ENCODE data around the gene CXCL8.

CXCL8 gene

DNA sequence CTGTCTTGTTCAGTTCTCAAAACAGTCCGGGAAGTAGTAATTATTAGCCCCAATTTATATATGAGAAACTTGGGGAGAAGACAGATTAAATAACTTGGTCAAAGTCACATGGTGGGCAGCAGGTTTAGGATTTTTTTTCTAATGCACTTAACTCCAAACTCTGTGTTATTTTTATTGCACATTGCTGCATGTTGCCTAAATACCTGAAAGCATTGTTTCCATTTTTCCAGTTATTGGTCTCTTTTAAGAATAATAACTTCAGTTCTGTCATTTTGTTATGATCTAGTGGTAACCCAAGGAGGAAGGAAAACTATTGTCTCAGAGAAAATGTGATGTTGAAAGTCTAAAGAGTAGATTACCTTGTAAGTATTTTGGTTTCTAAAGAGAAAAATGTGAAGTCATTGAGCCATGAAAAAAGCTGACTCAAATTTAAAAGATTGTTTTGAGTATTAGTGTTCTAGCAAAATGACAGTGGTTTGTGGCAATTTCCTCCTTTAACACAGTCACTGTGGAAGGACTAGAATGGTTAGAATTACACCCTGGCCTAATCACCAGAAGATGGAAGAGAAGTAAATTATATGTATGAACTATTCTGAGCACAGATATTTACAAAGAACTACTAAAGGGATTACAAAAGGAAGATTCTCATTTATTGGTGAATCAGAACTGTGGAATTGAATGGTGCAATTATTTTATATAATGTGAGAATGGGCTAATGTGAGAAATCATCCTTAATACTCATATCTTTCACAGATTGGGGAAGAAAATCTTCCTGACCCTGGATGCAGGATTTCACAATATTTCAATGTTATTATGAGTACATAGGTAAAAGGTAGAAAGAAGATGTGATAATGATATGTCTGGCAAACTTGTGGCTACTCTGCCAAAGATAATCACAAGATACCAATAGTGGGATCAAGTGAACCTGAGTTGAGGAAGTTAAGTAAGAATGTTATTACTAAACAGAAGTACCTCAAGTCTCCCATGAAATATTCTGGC, 21.7 kb upstream of the CXCL8 start:
- no peak for DNase-seq (ENCODE audit: low read depth)

DNA sequence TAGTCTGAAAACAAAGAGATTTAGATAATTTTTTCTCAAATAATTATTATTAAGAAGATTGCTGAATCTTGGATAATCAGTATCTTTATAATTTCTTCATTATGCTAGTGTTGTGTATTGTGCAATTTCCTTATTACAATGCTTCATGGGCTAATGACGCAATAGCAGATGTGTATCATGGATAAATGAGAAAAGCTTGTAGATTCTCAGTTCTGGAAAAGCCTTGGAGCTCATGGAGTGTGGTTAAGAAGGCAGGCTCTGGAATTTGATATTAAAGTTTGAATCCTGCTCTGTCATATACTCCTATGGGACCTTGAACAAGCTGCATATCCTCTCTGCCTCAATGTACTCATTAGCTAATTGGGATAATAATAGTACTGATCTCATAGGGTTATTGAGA, 18.9 kb upstream of the CXCL8 start:
- DNase-seq (ENCODE audit: low read depth), result no peak

DNA sequence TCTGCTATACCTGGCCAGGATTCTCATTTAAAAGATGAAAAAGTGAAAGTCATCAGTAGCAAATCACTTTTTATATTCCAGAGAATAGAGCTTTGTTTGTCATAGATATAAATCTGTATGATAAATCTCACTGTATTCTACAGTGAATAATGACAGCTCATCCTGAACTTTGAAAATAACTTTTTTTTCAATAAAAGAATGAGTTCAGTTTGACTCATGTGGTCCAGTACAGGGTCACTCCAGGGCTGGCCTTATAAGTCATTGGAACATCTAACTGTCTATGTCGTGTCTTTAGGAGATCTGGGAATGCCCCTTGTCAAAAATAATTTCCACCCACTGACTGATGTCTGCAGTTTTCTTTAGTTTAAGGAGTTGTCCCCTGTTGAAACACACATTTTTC, 18.5 kb upstream of the CXCL8 start:
- no peak for DNase-seq (ENCODE audit: low read depth)

DNA sequence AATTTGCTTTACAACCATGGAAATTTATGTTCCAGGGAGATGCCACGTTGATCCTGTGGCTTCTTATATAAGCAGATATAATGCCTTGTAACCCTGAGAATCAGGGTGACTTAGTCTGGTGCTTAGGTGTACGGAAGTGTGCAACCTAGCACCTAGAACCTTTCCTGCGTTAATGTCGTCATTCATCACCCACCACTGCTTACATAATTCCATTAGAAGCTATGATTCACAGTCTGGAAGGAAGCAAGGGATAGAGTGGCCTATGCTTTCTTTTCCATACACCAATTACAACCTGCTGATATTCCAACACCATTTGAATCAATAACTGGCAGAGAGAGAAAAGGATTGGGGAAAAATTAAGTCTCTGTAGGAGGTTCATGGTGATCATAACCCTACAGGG, 17.3 kb upstream of the CXCL8 start:
- no peak for DNase-seq (ENCODE audit: low read depth)

DNA sequence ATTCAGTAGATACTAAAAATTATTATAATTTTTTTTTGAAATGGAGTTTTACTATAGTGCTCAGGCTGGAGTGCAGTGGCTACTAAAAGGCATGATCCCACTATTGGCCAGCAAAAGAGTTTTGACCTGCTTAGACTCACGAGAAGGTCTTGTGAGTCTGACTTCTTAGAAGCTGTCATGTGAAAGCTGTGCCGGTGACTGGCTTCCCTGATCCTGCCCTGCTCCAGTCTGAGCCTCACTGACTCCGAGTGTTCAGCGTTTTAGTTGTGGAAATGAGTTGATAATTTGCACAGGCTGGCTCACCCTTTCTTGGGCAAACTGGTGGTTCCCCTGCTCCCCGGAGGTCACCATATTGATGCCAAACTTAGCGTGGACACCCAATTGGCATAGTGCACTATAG, 16.4 kb upstream of the CXCL8 start:
- DNase-seq (ENCODE audit: low read depth), result no peak

DNA sequence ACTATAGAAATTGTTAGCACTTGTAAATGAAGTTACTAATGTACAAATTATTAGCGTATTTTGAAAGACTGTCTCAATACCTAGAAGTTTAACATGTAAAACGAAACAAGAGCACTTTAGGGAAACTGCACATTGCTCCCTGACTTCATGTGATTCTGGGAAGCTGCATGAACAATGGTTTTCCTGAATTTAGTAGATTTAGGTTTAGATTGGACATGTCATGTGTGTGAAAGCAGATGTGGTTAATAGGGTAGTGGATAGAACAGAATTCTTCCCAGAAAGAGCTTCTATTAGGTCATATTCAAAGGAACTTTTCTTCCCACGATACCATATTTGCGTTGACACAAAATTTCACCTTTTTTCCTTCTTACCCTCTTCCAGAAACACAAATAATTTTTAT, 14.9 kb upstream of the CXCL8 start:
- DNase-seq (ENCODE audit: low read depth), result no peak

DNA sequence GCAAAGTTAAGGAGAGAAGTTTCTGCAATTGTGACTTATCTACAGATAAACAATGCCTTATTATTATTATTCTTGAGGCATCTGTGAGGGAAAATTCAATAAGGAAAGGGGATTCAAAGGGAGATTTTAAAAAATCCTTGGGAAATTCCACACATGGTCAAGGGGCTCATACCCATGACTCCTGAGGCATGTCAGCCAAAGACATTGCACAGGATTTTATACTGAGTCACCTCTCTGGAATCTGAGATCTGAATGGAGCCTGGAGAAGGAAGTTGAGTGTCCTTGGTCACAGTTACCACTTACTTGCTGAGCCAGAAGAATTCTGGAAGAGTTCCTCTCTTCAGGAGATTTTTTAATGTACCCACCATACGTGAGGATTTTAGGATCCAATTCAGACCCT, 14.4 kb upstream of the CXCL8 start:
- no peak for DNase-seq (ENCODE audit: low read depth)

DNA sequence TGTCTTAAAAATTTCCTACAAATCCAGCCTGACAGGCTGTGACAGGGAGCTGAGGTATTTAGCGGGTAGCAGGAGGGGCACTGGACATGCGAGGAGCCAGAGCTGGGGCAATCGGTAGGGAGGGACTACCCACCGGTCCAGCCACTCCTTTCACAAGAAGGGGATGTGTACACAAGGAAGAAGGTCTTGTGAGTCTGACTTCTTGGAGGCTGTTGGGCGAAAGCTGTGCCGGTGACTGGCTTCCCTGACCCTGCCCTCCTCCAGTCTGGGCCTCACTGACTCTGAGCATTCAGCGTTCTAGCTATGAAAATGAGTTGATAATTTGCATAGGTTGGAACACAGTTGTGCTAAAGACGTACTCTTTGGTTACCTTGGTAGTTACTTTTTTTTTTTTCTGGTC, 12.7 kb upstream of the CXCL8 start:
- DNase-seq (ENCODE audit: low read depth), result no peak

DNA sequence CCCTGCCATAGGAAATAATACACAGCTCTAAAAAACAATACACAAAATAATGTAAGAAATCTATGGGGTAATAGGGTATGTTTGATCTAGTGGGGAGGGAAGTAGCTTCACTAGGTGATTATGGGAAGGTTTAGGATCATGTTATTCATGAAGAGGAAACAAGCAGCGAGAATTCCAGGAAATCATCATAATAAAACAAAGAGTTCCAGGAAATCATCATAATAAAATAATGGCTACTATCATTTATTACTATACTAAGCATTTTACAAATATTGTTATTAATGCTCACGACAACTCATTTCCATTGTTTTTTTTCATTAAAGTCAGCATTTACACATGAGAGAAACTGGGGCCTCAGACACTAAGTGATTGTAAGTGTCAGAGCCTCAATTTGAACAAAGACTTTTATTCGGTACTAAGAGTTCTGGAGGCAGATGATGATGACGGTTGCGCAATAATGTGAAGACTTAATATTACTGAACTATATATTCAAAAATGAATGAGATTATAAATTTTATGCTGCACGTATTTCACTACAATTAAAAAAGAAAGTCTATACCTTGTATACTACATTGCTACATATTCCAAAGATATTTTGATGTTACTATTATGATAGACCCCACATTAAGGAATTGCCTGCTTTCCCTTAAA, 12.2 kb upstream of the CXCL8 start:
- DNase-seq (ENCODE audit: low read depth), result no peak

DNA sequence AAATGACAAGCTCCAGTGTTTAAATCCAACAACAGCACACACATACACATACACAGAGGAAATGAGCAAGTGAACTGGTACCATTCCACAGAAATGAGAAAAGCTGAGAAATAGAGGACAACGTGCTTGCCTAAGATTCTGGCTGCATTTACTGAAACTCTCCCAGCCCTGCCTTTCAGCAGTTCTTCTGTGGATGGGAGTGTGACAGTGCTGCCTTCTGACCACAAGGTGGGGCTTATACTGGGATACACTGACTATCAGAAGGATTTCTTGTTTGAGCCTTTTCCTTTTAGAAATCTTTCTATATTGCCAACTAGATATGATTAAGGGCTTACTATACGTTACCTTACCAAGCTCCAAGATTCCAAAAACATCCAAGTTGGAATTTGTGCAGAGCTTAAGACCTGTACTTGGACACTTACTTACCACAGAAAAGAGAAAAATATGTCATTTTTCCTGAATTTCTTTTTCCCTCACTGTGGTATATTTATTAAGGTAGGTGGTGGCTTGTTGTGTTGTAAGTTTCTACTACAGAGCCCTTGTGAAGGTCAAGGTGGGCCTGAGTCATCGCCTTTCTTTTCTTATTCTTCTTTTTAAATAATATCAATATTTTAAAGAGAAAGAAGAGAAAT, 10.7 kb upstream of the CXCL8 start:
- DNase-seq (ENCODE audit: low read depth), result no peak

DNA sequence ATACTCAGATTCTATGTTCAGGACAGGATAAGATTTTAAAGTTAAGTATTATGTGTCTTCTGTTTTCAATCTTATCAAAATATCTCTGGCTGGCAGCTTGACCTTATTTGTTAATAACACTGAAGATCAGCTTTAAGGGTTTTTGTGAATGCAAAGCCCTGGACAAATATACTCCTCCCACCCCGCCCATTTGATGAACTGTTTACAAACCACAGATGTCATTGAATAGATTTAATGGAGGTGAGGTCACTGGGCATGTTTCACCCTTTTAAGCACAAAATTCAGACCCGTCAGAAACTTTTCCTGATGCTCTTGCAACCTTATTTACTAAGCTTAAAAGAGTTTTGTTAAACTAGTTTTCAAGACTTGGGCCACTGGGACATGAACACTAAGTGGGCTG, 10.1 kb upstream of the CXCL8 start:
- no peak for DNase-seq (ENCODE audit: low read depth)

DNA sequence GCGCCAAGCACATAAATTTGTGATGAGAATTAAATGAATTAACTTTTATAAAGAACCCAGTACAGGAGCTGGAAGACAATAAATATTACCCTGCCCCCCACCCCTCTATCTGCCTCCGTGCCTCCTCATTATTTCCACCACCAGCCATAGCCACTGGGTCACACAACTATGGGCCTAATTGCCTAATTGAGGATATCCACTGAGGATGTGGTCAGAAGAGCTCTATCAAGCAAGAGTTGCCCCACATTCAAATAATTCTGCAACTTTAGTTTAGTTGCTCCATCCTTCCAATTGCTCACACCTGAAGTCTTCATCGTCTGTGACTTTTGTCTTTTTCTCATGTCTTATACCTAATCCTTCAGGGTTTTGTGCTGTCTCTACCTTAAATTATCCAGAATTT, 9.5 kb upstream of the CXCL8 start:
- no peak for DNase-seq (ENCODE audit: low read depth)

DNA sequence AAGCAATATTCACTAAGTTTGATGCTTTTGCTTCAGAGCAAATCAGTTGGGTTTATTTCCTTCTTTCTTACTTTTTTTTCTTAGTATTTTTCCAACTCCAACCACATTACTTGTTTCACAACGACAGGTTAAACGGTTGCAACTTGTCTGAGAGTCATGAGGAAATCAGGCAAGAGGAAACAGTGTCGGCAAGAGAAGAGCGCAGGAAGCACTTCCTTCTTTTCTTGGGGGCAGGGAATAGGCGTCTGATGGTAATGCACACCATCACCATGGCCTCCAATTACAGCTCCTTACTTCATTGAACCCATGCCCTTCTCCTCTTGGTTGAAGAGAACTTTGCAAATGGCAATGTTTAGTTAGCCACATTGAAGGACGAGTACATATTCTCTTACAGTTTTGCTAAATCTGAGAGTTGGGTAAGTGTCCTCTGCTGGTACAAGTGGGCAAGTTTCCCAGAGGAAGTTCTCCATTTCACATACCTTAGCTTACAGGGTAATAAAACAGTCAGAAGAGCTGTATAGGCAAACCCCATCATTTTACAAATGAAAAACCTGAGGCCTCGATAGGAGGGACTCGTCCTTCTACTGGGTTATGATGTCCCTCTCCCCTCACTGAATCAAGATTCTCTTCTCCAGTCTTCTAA, 8.3 kb upstream of the CXCL8 start:
- no peak for DNase-seq (ENCODE audit: low read depth)

DNA sequence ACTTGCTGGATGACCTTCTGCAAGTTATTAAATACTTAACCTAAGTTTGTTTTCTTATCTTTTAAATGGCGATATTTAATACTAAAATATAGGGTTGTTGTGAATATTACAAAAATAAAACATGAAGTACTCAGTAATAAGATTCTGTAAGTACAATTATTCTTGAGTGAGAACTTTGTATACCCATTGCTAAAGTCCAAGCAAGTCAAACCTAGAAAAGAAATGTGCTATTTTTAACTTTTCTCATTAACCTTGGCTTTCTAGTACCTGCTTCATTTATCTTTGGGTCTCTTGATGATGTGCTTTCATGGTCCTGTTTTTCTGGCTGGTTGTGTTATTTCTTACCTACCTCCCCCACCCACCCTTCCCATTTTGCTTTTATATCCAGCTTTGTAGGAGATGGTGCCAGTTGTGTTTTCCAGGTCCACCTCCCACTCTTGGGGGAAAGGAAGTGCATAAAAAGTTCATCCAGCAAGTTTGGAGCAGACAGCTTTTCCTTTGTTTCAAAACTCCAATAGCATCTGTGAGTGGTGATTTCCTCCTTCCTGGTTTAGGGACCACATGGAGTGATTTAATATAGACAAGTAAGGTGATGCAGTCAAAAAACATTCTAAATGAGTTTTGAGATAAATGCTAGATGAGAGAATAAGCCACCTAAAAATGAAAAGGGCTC, 7.5 kb upstream of the CXCL8 start:
- no peak for DNase-seq (ENCODE audit: low read depth)

DNA sequence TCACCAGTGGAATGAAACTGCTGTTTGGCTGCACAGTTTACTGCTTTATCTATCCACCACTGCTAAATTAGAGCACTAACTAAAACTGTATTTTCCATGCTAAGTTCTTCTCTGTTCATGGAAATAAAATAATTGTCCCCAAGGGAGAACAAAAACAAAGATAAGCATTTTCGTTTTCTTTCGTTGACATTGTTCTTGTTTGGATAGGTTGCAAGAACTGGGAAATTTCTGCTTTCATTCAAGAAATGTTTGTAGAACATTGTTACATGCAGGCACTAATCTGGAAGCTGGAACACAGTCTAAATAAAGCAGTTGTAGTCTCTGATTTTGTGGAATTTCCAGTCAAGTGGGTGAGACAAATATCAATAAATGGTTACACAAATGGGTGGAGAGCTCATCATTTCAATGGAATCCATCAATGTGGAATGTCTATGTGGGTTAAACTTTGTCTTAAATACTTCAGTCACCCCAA, 5.8 kb upstream of the CXCL8 start:
- DNase-seq (ENCODE audit: low read depth), result no peak

DNA sequence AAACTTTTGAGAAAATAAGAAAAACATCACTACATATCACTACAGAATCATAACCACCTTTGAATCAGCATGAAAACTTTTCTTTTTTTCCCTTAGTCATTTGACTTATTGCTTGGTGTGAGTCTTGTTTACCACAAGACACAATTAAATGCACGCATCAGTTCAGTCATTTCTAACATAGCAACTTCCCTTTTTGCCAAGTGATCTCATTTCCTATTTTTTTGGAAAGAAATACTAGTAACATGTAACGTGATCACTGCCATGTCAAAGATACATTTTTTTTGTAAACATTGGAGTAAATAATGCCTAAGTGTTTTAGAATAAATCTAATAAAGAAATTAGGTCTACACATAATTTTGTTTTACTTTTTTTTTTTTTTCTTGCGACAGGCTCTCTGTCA, 5.1 kb upstream of the CXCL8 start:
- DNase-seq (ENCODE audit: low read depth), result no peak

DNA sequence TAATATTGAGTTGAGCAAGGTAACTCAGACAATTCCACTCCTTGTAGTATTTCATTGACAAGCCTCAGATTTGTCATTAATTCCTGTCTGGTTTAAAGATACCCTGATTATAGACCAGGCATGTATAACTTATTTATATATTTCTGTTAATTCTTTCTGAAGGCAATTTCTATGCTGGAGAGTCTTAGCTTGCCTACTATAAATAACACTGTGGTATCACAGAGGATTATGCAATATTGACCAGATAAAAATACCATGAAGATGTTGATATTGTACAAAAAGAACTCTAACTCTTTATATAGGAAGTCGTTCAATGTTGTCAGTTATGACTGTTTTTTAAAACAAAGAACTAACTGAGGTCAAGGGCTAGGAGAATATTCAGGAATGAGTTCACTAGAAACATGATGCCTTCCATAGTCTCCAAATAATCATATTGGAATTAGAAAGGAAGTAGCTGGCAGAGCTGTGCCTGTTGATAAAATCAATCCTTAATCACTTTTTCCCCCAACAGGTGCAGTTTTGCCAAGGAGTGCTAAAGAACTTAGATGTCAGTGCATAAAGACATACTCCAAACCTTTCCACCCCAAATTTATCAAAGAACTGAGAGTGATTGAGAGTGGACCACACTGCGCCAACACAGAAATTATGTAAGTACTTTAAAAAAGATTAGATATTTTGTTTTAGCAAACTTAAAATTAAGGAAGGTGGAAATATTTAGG, 821 bp downstream of the CXCL8 start:
- no peak for DNase-seq (ENCODE audit: low read depth)

DNA sequence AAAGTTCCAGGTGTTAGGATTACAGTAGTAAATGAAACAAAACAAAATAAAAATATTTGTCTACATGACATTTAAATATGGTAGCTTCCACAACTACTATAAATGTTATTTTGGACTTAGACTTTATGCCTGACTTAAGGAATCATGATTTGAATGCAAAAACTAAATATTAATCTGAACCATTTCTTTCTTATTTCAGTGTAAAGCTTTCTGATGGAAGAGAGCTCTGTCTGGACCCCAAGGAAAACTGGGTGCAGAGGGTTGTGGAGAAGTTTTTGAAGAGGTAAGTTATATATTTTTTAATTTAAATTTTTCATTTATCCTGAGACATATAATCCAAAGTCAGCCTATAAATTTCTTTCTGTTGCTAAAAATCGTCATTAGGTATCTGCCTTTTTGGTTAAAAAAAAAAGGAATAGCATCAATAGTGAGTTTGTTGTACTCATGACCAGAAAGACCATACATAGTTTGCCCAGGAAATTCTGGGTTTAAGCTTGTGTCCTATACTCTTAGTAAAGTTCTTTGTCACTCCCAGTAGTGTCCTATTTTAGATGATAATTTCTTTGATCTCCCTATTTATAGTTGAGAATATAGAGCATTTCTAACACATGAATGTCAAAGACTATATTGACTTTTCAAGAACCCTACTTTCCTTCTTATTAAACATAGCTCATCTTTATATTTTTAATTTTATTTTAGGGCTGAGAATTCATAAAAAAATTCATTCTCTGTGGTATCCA, 1.6 kb downstream of the CXCL8 start:
- no peak for DNase-seq (ENCODE audit: low read depth)

DNA sequence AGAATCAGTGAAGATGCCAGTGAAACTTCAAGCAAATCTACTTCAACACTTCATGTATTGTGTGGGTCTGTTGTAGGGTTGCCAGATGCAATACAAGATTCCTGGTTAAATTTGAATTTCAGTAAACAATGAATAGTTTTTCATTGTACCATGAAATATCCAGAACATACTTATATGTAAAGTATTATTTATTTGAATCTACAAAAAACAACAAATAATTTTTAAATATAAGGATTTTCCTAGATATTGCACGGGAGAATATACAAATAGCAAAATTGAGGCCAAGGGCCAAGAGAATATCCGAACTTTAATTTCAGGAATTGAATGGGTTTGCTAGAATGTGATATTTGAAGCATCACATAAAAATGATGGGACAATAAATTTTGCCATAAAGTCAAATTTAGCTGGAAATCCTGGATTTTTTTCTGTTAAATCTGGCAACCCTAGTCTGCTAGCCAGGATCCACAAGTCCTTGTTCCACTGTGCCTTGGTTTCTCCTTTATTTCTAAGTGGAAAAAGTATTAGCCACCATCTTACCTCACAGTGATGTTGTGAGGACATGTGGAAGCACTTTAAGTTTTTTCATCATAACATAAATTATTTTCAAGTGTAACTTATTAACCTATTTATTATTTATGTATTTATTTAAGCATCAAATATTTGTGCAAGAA, 2.3 kb downstream of the CXCL8 start:
- no peak for DNase-seq (ENCODE audit: low read depth)

DNA sequence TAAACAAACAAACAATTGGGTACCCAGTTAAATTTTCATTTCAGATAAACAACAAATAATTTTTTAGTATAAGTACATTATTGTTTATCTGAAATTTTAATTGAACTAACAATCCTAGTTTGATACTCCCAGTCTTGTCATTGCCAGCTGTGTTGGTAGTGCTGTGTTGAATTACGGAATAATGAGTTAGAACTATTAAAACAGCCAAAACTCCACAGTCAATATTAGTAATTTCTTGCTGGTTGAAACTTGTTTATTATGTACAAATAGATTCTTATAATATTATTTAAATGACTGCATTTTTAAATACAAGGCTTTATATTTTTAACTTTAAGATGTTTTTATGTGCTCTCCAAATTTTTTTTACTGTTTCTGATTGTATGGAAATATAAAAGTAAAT, 2.9 kb downstream of the CXCL8 start:
- no peak for DNase-seq (ENCODE audit: low read depth)

Data from T follicular helper cell (primary cell).